ENCODE results near the gene DPYD.

DNA sequence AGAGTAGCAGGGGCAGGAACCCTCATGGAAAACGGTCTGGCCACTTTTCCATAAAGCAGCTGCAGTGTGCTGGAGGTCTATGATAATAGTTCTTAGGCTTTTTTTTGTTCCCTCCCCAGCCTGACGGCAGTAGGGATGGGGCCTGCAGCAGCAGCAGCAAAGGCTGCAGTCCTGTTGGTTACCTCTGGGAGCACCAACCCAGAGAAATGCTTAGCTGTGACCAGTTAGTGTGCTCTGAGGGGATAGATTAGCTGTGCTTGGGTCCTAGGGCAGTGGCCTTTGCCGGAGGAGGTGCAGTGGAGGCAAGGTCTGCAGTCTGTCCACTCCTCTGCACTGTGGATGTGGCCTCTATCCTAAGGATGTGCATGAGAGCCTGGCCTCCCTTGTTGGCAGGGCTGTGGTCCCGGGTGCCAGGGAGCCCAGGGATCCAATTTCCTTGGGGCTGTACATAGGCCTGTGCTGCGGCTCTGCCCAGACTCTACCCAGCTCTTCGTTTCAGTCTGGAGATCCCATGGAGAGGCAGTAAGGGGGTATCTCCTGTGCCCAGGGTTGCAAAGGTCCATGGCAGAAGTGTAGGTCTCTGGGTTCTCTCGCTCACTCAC, 876.6 kb downstream of the DPYD start:
- no peak for TF ChIP-seq EZH2phosphoT487 (IDR thresholded peaks at IDR 0.05; ENCODE audit: borderline replicate concordance, low read length)
- TF ChIP-seq EZH2 (IDR thresholded peaks at IDR 0.05; ENCODE audit: low read length, unreplicated experiment), result no peak

Measured in PC-3 (cell line).